Cerebellar cortex (tissue), 1 donor: ENCODE measurements around the gene BPIFA2.

ENCODE experiments used
- DNase-seq: peaks from one replicate; pipeline ENCODE4 v3.0.0-alpha.2; 2015; ENCODE audit warnings: low spot score

Gene BPIFA2

GRCh38 chr20:33202451-33202850 lies 34.5 kb downstream of the BPIFA2 start:
- DNase-seq, result peak; percentile 91

GRCh38 chr20:33203444-33203843 lies 35.5 kb downstream of the BPIFA2 start:
- DNase-seq, result no peak

- DNase-seq, result peak; percentile 22
Observed at GRCh38 chr20:33209789-33210188, 41.8 kb downstream of the BPIFA2 start.

- no peak for DNase-seq
Observed at GRCh38 chr20:33210371-33210770, 42.4 kb downstream of the BPIFA2 start.

- peak; percentile 92 for DNase-seq
Observed at GRCh38 chr20:33211817-33212424, 44.0 kb downstream of the BPIFA2 start.

GRCh38 chr20:33217052-33217451 lies 49.1 kb downstream of the BPIFA2 start, which contains the start of gene BPIFA3:
BPIFA3 (plus strand) TSS chr20:33217352; CDS start chr20:33217537, 185 bp downstream.
- no peak for DNase-seq

- no peak for DNase-seq
Observed at GRCh38 chr20:33224399-33224798, 56.4 kb downstream of the BPIFA2 start.

- no peak for DNase-seq
Observed at GRCh38 chr20:33229843-33230242, 61.9 kb downstream of the BPIFA2 start.
